IPS-18c (cell line): ENCODE measurements around the gene PDSS2.
"Not testable (repeated sequence)": the region's sequence is repeated elsewhere in the genome, so short reads cannot be mapped to it uniquely, and the experiment has no call there.

ENCODE experiments used
- H3K4me3 ChIP-seq: 2 replicates; pipeline ENCODE4 v1.7.0; 2013; ENCODE audit warnings: low read depth, mild to moderate bottlenecking, low read length, moderate library complexity; ENCODE audit not compliant: insufficient read depth
- H3K9me3 ChIP-seq: one replicate; pipeline ENCODE4 v1.6.1; 2013; ENCODE audit warnings: mild to moderate bottlenecking, low read length, moderate library complexity; ENCODE audit not compliant: control insufficient read depth, insufficient read depth

PDSS2 gene

GRCh38 chr6:107321793-107322192, 137.6 kb downstream of the PDSS2 start:
- Histone ChIP-seq H3K9me3 (no peaks in the 10 kb centered on the region), H3K4me3 (no peak overlapping the region)

DNA sequence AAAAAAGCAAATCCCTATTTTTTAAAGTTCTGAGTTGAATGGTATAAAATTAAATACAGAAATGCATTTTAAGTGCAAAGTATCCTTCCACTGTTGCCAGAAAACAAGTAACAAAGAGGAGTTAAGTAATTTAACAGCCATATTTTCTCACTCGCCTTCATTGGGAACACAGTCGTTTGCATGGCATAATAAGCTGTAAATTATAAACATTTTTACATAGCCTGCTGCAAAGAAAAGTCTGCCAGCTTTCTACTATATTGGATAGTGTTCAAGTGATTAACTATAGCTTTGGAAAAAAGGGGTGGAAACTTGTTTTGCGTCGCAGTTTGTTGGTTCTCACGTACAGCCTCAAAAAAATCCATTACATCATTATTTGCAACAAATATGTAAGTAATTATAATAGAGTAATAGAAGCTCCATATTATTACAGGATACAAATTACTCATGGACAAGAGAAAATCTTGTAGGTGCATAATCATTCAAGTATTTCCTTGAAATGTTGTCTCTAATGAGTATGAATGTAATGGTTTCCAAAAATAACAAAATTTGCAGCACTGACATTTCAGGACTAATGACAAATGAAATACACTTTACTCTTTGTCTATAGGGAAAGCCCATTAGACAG, 139.3 kb downstream of the PDSS2 start:
- Histone ChIP-seq H3K9me3 (no peaks in the 10 kb centered on the region), H3K4me3 (no peak overlapping the region)

GRCh38 chr6:107318100-107318736, 141.1 kb downstream of the PDSS2 start:
- Histone ChIP-seq H3K4me3 (no peak overlapping the region), H3K9me3 (no peaks in the 10 kb centered on the region)

- no peaks in the 10 kb centered on the region for H3K9me3 ChIP-seq
- no peak overlapping the region for H3K4me3 ChIP-seq
Observed at GRCh38 chr6:107315114-107315513, 144.2 kb downstream of the PDSS2 start.

DNA sequence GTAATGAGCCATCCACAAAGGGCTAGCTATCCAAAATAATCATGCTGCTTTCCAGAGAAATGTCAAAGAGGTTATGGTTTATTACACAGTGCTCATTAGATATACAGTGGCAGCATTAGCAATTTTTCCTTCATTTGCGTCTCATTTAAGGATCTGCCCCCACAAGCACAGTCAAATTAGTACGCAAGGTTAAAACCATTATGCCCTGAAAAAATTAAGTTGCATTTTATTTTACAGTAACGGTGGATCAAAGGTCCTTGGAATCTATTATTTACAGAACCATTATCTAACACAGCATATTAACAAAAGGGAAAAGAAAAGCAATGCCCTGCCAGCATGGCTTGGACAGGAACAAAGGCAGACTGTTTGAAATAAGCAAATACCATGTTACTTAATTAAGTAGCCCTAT, 144.8 kb downstream of the PDSS2 start:
- no peak overlapping the region for H3K4me3 ChIP-seq

DNA sequence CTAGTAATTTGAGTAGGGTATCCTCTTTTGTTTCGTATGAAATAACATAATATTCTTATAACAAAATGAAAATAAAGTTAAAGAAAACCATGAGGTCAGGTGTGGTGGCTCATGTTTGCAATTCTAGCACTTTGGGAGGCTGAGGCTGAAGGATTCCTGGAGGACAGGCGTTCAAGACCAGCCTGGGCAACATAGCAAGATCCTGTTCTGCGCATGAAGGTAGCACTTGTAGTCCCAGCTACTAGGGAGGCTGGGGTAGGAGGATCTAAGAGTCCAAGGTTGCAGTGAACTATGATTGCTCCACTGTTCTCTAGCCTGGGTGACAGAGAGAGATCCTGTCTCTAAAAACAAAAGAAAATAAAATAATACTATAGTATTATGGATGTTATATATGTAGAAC, 145.6 kb downstream of the PDSS2 start:
- Histone ChIP-seq H3K4me3 (no peak overlapping the region), H3K9me3 (no peaks in the 10 kb centered on the region)

More for the DNA sequence above, 144.8 kb downstream of the PDSS2 start:
- no peaks in the 10 kb centered on the region for H3K9me3 ChIP-seq

GRCh38 chr6:107310362-107310761, 149.0 kb downstream of the PDSS2 start:
- H3K4me3 ChIP-seq: no peak overlapping the region
- no peaks in the 10 kb centered on the region for H3K9me3 ChIP-seq

GRCh38 chr6:107308677-107309076, 150.7 kb downstream of the PDSS2 start:
- peaks cover 2% of the 10 kb centered on the region for H3K9me3 ChIP-seq
- no peak overlapping the region for H3K4me3 ChIP-seq

DNA sequence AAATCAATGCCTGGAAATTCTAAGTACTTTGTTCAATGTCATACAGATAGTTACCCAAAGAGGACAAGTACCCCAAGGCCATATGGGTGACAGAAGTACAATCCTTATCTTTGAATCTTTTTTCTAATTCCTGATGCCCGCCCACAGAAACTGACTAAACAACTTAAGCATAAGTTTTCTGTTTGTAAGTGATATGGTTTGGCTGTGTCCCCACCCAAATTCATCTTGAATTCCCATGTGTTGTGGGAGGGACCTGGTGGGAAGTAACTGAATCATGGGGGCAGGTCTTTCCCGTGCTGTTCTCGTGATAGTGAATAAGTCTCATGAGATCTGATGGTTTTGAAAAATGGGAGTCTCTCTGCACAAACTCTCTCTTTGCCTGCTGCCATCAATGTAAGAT, 153.4 kb downstream of the PDSS2 start:
- H3K9me3 ChIP-seq, H3K4me3 ChIP-seq: not testable (repeated sequence)

- Histone ChIP-seq H3K9me3 (peaks cover 2% of the 10 kb centered on the region), H3K4me3 (no peak overlapping the region)
Observed at GRCh38 chr6:107305391-107305790, 154.0 kb downstream of the PDSS2 start.

DNA sequence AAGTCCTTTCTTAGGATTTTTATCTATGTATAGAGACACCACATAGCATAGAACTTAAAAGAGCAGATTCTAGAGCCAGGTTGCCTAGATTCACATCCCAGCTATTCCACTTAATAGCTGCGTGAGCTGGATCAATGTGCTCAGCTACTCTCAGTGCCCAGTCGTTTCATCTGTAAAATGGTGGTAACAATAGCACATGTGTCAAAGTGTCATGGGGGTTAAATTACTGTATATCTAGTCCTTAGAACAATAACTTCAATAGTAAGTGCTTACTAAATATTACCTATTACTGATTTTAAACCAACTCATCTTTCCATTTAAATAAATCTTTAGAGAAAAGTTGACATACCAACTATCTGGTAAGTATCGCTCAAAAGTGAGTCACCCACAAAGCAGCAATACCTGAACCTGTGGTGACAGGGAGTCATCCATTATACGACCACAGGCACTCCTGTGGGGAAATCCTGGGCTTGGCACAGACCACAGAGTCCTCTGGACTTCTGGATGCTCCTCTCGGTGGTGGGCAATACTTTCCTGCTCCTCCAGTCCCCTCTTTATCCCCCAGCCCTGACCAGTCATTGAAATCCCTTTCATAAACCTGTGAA, 154.8 kb downstream of the PDSS2 start:
- H3K4me3 ChIP-seq: no peak overlapping the region

GRCh38 chr6:107293350-107293749, 166.0 kb downstream of the PDSS2 start:
- H3K4me3 ChIP-seq: no peak overlapping the region
- H3K9me3 ChIP-seq: no peaks in the 10 kb centered on the region

More for the DNA sequence above, 154.8 kb downstream of the PDSS2 start:
- H3K9me3 ChIP-seq: peaks cover 2% of the 10 kb centered on the region

DNA sequence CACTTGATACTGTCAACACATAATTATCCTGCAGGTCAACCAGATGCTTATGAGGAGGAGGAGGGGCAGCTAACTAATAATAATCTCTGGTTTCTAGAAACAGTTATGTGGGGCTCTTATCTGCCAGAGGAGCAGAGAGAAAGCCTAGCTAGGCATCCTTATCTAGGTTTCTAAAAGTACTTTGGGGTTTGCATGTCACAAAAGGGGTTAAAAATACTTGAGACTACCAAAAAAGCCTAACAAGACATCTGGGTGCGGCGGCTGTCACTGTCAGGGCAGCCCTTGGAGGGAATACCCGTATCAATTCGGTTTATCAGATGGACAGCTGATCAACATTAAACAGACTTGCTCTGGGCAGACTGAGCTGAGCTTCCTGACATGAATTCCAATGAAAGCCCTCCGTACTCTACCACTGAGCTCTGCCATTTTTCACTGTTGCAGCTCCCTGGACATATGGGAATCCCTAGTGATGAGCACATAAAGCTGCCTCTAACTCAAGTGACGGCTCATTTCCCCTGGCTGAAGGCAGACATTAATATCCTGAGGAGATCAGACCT, 166.6 kb downstream of the PDSS2 start:
- H3K9me3 ChIP-seq: no peaks in the 10 kb centered on the region
- no peak overlapping the region for H3K4me3 ChIP-seq

GRCh38 chr6:107290491-107290890, 168.9 kb downstream of the PDSS2 start:
- no peaks in the 10 kb centered on the region for H3K9me3 ChIP-seq
- H3K4me3 ChIP-seq: no peak overlapping the region

DNA sequence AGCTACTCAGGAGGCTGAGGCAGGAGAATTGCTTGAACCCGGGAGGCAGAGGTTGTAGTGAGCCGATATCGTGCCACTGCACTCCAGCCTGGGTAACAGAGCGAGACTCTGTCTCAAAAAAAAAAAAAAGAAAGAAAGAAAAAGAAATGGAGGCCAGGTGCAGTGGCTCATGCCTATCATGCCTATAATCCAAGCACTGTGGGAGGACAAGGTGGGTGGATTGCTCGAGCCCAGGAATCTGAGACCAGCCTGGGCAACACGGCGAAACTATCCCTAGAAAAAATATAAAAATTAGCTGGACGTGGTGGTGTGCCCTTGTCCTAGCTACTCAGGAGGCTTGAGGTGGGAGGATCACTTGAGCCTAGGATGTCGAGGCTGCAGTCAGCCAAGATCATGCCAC, 170.1 kb downstream of the PDSS2 start:
- H3K9me3 ChIP-seq, H3K4me3 ChIP-seq: not testable (repeated sequence)

GRCh38 chr6:107285683-107286082, 173.7 kb downstream of the PDSS2 start:
- not testable (repeated sequence) for H3K4me3 ChIP-seq, H3K9me3 ChIP-seq

DNA sequence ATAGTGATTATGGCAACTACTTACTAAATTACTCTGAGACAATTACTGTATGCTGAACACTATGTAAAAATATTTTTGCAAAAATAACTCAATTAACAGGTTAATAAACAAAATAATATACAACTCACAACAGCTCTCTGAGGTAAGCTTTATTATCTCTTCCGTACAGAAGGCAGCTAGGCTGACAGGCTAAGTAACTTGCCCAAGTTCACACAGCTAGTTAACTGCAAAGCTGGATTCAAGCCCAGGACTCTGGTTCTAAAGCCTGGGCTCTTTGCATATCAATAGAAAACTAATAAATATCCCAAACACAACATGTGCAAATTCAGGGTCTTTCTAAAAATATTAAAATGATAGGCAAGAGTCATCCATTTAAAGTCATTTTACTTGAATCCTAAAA, 174.6 kb downstream of the PDSS2 start:
- no peak overlapping the region for H3K4me3 ChIP-seq
- no peaks in the 10 kb centered on the region for H3K9me3 ChIP-seq

- no peaks in the 10 kb centered on the region for H3K9me3 ChIP-seq
- no peak overlapping the region for H3K4me3 ChIP-seq
Observed at GRCh38 chr6:107280791-107281190, 178.6 kb downstream of the PDSS2 start.
